Prostate gland (tissue), 2 donors: Measurements from ENCODE around the gene STK10. TPM values are rescaled to one million over a fixed set of nuclear protein-coding genes. Genes with fewer than 3 reads are reported as not detected.

ENCODE experiments used
- DNase-seq: peaks from one replicate; pipeline ENCODE4 v3.0.0-alpha.2; 2019; ENCODE audit warnings: low spot score
- H3K27ac ChIP-seq, 2 donors: fragments of 200-600 bp; sonication (generic); 2 replicates each; pipeline ENCODE4 v1.5.1; 2017 to 2019
- H3K27me3 ChIP-seq: fragments of 200-600 bp; sonication (generic); replicated peaks from 2 replicates; pipeline ENCODE4 v1.5.1; 2019; ENCODE audit not compliant: insufficient read depth
- H3K36me3 ChIP-seq, 2 donors: fragments of 200-600 bp; sonication (generic); 1 replicate in 1 of 2; 2 replicates in 1 of 2; pipeline versions ENCODE4 v1.5.1 to v1.8.1; 2017 to 2019
- H3K4me1 ChIP-seq: fragments of 200-600 bp; sonication (generic); replicated peaks from 2 replicates; pipeline ENCODE4 v1.5.1; 2019
- H3K4me3 ChIP-seq, 2 donors: fragments of 200-600 bp; sonication (generic); 2 replicates each; pipeline ENCODE4 v1.5.1; 2017 to 2019
- H3K9me3 ChIP-seq: fragments of 200-600 bp; sonication (generic); 2 replicates; pipeline ENCODE4 v1.5.1; 2017
- POLR2A ChIP-seq: fragments of 450-650 bp; IDR thresholded peaks from one replicate; pipeline ENCODE4 v1.6.1; 2016; ENCODE audit warnings: antibody characterized with exemption, mild to moderate bottlenecking
- POLR2AphosphoS5 ChIP-seq: sonication (generic); formaldehyde crosslinking; IDR thresholded peaks from one replicate; pipeline ENCODE4 v1.6.1; 2017; ENCODE audit warnings: antibody characterized with exemption
- WGBS: methylation state at CpG from one replicate; pipeline ENCODE4 v1.1.5; 2018; 5-methylcytosine and 5-hydroxymethylcytosine counted together
- intact Hi-C: fragments of 100-400 bp; cut with DNase I; formaldehyde crosslinking; loops from one replicate; pipeline ENCODE4 v1.14.2; 2022
- total RNA-seq, 2 donors: library from RNA; depleted of rRNA; stranded (reverse); fragments of >200 nt; gene quantifications; one replicate each; pipeline ENCODE4 v1.1.0, GENCODE V29; 2016
- TF ChIP-seq, protein P1 (sequence below), 4 experiments: fragments of 200-600 bp in 2 of 4; fragments of 450-650 bp in 2 of 4; sonication (generic) in 2 of 4; IDR thresholded peaks; 1 replicate in 3 of 4; 2 replicates in 1 of 4; pipeline ENCODE4 v1.5.1; 2016 to 2019; ENCODE audit warnings: antibody characterized with exemption in 4 of 4, mild to moderate bottlenecking in 2 of 4, moderate library complexity in 2 of 4

STK10 gene
- total RNA-seq, 2 donors from 2014 or later = 4.6 to 73.3 TPM

DNA sequence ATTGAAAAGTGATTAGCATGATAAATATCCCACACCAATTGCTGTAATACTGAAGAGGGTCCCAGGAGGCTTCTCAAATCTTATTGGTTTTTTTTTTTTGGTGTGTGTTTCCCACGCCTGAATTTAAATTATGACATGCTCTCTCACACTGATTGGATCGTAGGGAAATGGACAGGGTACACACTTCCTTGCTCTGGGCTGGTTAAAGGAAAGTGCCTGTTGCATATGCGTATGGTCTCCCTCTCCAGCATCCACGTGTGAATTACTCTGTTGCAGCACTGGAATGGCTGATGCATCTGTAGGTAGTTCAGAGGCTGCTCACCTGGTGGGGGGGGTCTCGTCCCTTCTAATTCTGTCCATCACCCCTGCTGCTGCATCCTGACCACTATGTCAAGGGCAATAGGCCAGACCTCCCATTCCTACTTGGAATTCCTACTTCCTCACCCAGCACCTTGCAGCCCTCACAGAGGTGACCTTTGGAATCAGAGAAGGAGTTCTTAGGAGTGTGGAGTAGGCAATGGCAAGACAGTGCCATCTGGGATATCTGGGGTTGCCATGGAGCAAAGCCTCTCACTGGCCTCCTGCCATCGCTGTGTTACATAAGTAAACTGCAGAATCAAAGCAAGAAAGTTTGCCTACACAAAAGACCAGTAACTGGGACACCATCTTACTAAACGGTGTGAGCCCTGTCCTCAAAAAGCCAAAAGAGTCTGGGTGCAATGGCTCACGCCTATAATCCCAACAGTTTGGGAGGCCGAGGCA, 110.2 kb downstream of the STK10 start:
- intact Hi-C loops = no loop called here
- TF ChIP-seq POLR2AphosphoS5 (no peak), POLR2A (no peak)
- TF ChIP-seq, protein P1, sequence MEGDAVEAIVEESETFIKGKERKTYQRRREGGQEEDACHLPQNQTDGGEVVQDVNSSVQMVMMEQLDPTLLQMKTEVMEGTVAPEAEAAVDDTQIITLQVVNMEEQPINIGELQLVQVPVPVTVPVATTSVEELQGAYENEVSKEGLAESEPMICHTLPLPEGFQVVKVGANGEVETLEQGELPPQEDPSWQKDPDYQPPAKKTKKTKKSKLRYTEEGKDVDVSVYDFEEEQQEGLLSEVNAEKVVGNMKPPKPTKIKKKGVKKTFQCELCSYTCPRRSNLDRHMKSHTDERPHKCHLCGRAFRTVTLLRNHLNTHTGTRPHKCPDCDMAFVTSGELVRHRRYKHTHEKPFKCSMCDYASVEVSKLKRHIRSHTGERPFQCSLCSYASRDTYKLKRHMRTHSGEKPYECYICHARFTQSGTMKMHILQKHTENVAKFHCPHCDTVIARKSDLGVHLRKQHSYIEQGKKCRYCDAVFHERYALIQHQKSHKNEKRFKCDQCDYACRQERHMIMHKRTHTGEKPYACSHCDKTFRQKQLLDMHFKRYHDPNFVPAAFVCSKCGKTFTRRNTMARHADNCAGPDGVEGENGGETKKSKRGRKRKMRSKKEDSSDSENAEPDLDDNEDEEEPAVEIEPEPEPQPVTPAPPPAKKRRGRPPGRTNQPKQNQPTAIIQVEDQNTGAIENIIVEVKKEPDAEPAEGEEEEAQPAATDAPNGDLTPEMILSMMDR (IDR thresholded peaks at IDR 0.05) = no peak
- H3K4me3 ChIP-seq = no peak overlapping the region
- H3K36me3 ChIP-seq = no peaks in the 10 kb centered on the region
- H3K9me3 ChIP-seq = no peaks in the 10 kb centered on the region
- H3K27ac ChIP-seq = no peak overlapping the region
- DNase-seq = no peak
- WGBS = 82% methylated on average over 9 of the region's 9 CpGs
- H3K27me3 ChIP-seq = no peaks in the 10 kb centered on the region
- no peaks in the 10 kb centered on the region for H3K4me1 ChIP-seq

DNA sequence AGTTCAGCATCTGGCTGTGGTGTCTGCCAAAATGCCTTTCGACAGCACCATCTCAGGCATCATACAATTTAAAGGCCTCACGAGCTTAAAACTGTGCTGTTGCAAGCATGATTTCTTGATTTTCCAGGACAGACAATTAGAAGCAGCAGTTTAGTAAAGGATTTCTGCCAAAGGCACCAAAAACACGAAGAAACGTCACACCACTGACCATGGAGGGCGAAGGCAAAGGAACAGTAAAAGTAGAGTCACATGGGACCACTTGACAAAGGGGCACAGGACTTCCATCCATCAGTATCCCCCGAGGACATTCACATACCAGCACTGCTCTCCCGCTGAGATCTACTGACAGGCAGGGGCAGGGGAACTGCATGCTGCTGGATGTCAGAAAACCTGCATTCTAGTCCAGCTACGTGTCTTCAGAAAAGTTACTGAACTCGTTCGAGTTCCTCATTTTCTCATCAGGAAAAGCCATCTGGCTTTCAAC, 111.2 kb downstream of the STK10 start:
- H3K9me3 ChIP-seq = no peaks in the 10 kb centered on the region
- H3K27ac ChIP-seq = no peak overlapping the region
- no peak overlapping the region for H3K4me3 ChIP-seq
- no peak for DNase-seq
- TF ChIP-seq POLR2A (no peak), POLR2AphosphoS5 (no peak)
- TF ChIP-seq, protein P1 (IDR thresholded peaks at IDR 0.05) = no peak
- WGBS = 33% methylated on average over 10 of the region's 10 CpGs
- intact Hi-C loops = no loop called here
- H3K27me3 ChIP-seq = no peaks in the 10 kb centered on the region
- no peaks in the 10 kb centered on the region for H3K36me3 ChIP-seq
- H3K4me1 ChIP-seq = no peaks in the 10 kb centered on the region

DNA sequence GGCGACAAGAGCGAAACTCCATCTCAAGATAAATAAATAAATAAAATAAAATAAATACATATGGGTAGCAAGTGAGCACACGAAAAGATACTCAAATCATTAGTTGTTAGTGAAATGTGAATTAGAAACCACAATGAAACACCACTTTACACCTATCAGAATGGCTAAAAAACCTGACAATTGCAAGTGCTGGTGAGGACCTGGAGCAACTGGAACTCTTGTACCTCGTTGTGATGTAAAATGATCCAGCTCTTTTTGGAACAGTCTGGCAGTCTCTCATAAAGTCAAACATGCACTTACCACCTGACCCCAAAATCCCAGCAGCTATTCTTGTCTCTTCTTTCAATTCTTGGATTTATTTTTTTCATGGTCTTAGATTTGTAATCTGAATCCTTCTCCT, 112.4 kb downstream of the STK10 start:
- Histone ChIP-seq H3K36me3 (no peaks in the 10 kb centered on the region), H3K27me3 (no peaks in the 10 kb centered on the region), H3K4me3 (no peak overlapping the region), H3K9me3 (no peaks in the 10 kb centered on the region), H3K4me1 (no peaks in the 10 kb centered on the region), H3K27ac (no peak overlapping the region)
- TF ChIP-seq, protein P1 (IDR thresholded peaks at IDR 0.05) = no peak
- no peak for TF ChIP-seq POLR2A
- TF ChIP-seq POLR2AphosphoS5 = no peak
- intact Hi-C loops = no loop called here
- 95% methylated on average over 4 of the region's 4 CpGs for WGBS
- no peak for DNase-seq

DNA sequence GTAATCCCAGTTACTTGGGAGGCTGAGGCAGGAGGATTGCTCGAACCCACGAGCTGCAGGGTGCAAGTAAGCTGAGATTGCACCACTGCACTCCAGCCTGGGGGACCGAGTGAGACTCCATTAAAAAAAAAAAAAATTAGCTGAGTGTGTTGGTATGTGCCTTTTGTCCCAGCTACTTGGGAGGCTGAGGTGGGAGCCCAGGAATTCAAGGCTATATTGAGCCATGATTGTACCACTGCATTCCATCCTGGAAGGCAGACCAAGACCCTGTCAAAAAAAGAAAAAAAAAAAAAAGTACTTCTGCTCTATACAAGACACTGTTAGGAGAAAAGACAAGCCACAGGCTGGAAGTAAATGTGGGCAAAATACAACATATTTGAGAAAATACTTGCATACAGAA, 113.1 kb downstream of the STK10 start:
- no peak for DNase-seq
- Histone ChIP-seq H3K27ac (no peak overlapping the region), H3K4me3 (no peak overlapping the region), H3K9me3 (no peaks in the 10 kb centered on the region), H3K36me3 (no peaks in the 10 kb centered on the region), H3K27me3 (no peaks in the 10 kb centered on the region), H3K4me1 (no peaks in the 10 kb centered on the region)
- TF ChIP-seq POLR2AphosphoS5 = no peak
- 90% methylated on average over 3 of the region's 3 CpGs for WGBS
- intact Hi-C loops = no loop called here

DNA sequence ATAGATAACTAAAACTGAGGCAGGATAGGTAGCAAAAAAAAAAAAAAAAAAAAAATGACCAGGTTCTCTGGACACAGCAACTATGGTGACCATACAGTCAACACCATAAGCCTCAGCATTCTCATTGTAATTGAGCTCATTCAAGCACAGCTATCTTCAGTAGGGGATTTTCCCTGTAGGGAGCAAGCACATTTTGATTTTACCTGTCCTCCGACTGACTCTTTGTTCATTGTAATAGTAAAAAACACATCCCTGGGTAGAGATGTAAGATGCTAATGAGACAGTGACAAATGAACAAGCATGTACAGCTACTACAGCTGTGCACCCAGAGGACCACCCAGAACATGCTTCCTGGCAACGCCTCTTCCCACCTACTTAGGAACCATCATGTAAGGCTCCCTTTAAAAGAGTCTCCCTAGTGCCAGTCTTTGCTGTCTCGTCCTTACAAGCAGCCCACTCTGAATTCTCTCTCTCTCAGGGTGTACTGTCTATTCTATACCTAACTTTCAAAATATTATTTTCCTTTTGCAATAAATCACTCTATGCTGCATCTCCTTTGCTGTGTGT, 116.6 kb downstream of the STK10 start:
- Histone ChIP-seq H3K4me1 (no peaks in the 10 kb centered on the region), H3K27ac (no peak overlapping the region), H3K9me3 (no peaks in the 10 kb centered on the region), H3K27me3 (no peaks in the 10 kb centered on the region), H3K4me3 (no peak overlapping the region), H3K36me3 (no peaks in the 10 kb centered on the region)
- TF ChIP-seq POLR2AphosphoS5 (no peak), POLR2A (no peak)
- TF ChIP-seq, protein P1 (IDR thresholded peaks at IDR 0.05) = no peak
- intact Hi-C loops = no loop called here
- no peak for DNase-seq
- WGBS = 88% methylated on average over 3 of the region's 3 CpGs
